GM19099 (cell line): ENCODE results near the gene CHD5.

ENCODE experiments used
- POLR2A ChIP-seq: IDR thresholded peaks from 3 replicates; pipeline ENCODE4 v1.6.1; 2011; ENCODE audit warnings: low read depth; ENCODE audit not compliant: insufficient read length; ENCODE audit errors: extremely low read depth

The CHD5 gene

GRCh38 chr1:6180268-6180706 is at the start of gene CHD5:
TSS of gene CHD5 (minus strand) at chr1:6180321. CDS start at chr1:6180023, 298 bp downstream.
- TF ChIP-seq POLR2A = no peak

- no peak for TF ChIP-seq POLR2A
Measured at GRCh38 chr1:6225651-6226050, 45.5 kb upstream of the CHD5 start.

GRCh38 chr1:6224718-6225117 is 44.6 kb upstream of the CHD5 start:
- TF ChIP-seq POLR2A = no peak

GRCh38 chr1:6223617-6224016 is 43.5 kb upstream of the CHD5 start:
- no peak for TF ChIP-seq POLR2A

GRCh38 chr1:6222636-6223035 is 42.5 kb upstream of the CHD5 start:
- no peak for TF ChIP-seq POLR2A

GRCh38 chr1:6221210-6221784 is 41.2 kb upstream of the CHD5 start:
- TF ChIP-seq POLR2A = no peak

GRCh38 chr1:6220236-6220635 is 40.1 kb upstream of the CHD5 start:
- no peak for TF ChIP-seq POLR2A

GRCh38 chr1:6218375-6219164 is 38.4 kb upstream of the CHD5 start:
- no peak for TF ChIP-seq POLR2A

- no peak for TF ChIP-seq POLR2A
Measured at GRCh38 chr1:6212193-6212959, 32.3 kb upstream of the CHD5 start.

GRCh38 chr1:6211731-6212130 is 31.6 kb upstream of the CHD5 start:
- no peak for TF ChIP-seq POLR2A

GRCh38 chr1:6210591-6211355 is 30.7 kb upstream of the CHD5 start:
- TF ChIP-seq POLR2A = no peak

GRCh38 chr1:6209661-6210580 is 29.8 kb upstream of the CHD5 start:
- TF ChIP-seq POLR2A = no peak

GRCh38 chr1:6208723-6209660 is 28.9 kb upstream of the CHD5 start:
- no peak for TF ChIP-seq POLR2A
